Trophoblast cell (in vitro differentiated cells and primary cell): Measurements from ENCODE around the gene AGBL1.

Experiments
- DNase-seq, 2 donors: peaks; one replicate each; pipeline ENCODE4 v3.0.0-alpha.2; 2016
- H2AFZ ChIP-seq: 2 replicates; pipeline ENCODE4 v1.6.1; 2013; ENCODE audit warnings: low read length, moderate library complexity, mild to moderate bottlenecking; ENCODE audit not compliant: insufficient read depth, poor library complexity
- H2AK5ac ChIP-seq: 2 replicates; pipeline ENCODE4 v1.6.1; 2013; ENCODE audit warnings: mild to moderate bottlenecking, low read length
- H2BK120ac ChIP-seq: 2 replicates; pipeline ENCODE4 v1.6.1; 2013; ENCODE audit warnings: low read length, mild to moderate bottlenecking, moderate library complexity; ENCODE audit not compliant: insufficient read depth, poor library complexity
- H2BK12ac ChIP-seq: 2 replicates; pipeline ENCODE4 v1.6.1; 2013; ENCODE audit warnings: mild to moderate bottlenecking, low read length, moderate library complexity
- H2BK5ac ChIP-seq: 2 replicates; pipeline ENCODE4 v1.6.1; 2013; ENCODE audit warnings: low read length, low read depth, moderate library complexity, mild to moderate bottlenecking; ENCODE audit not compliant: poor library complexity
- H3K14ac ChIP-seq: 2 replicates; pipeline ENCODE4 v1.6.1; 2013; ENCODE audit warnings: mild to moderate bottlenecking, low read length
- H3K18ac ChIP-seq: 2 replicates; pipeline ENCODE4 v1.6.1; 2013; ENCODE audit warnings: mild to moderate bottlenecking, low read length
- H3K23ac ChIP-seq: 2 replicates; pipeline ENCODE4 v1.6.1; 2013; ENCODE audit warnings: low read length
- H3K27ac ChIP-seq: 2 replicates; pipeline ENCODE4 v1.5.1; 2013; ENCODE audit warnings: low read depth, mild to moderate bottlenecking, inconsistent platforms, low read length, moderate library complexity
- H3K27me3 ChIP-seq: 2 replicates; pipeline ENCODE4 v1.6.1; 2013; ENCODE audit warnings: inconsistent platforms, mild to moderate bottlenecking, low read length, moderate library complexity; ENCODE audit not compliant: insufficient read depth
- H3K36me3 ChIP-seq, 2 experiments: 1 replicate in 1 of 2; 2 replicates in 1 of 2; pipeline ENCODE4 v1.6.1; 2013; ENCODE audit warnings: low read length in 2 of 2, mild to moderate bottlenecking in 2 of 2, moderate library complexity in 1 of 2; ENCODE audit not compliant: insufficient read depth in 2 of 2, control insufficient read depth in 1 of 2
- H3K4ac ChIP-seq: 2 replicates; pipeline ENCODE4 v1.6.1; 2013; ENCODE audit warnings: low read depth, mild to moderate bottlenecking, low read length, moderate library complexity
- H3K4me1 ChIP-seq, 2 experiments: 1 replicate in 1 of 2; 2 replicates in 1 of 2; pipeline ENCODE4 v1.6.1; 2013; ENCODE audit warnings: low read length in 2 of 2, mild to moderate bottlenecking in 2 of 2, moderate library complexity in 1 of 2; ENCODE audit not compliant: insufficient read depth in 2 of 2, control insufficient read depth in 1 of 2
- H3K4me2 ChIP-seq: 2 replicates; pipeline ENCODE4 v1.6.1; 2013; ENCODE audit warnings: inconsistent platforms, mild to moderate bottlenecking, low read length, moderate library complexity
- H3K4me3 ChIP-seq: 2 replicates; pipeline ENCODE4 v1.5.1; 2013; ENCODE audit warnings: mild to moderate bottlenecking, low read depth, low read length, inconsistent platforms
- H3K79me1 ChIP-seq: one replicate; pipeline ENCODE4 v1.6.1; 2013; ENCODE audit warnings: low read length
- H3K79me2 ChIP-seq: 2 replicates; pipeline ENCODE4 v1.6.1; 2013; ENCODE audit warnings: low read length, mild to moderate bottlenecking; ENCODE audit not compliant: control insufficient read depth, insufficient read depth, poor library complexity
- H3K9ac ChIP-seq: 2 replicates; pipeline ENCODE4 v1.6.1; 2013; ENCODE audit warnings: mild to moderate bottlenecking, low read length
- H3K9me3 ChIP-seq: 2 replicates; pipeline ENCODE4 v1.6.1; 2013; ENCODE audit warnings: low read depth, mild to moderate bottlenecking, control low read depth, inconsistent platforms, low read length; ENCODE audit not compliant: insufficient read depth
- H4K12ac ChIP-seq: 2 replicates; pipeline ENCODE4 v1.6.1; 2013; ENCODE audit warnings: low read depth, mild to moderate bottlenecking, low read length, moderate library complexity
- H4K8ac ChIP-seq: 2 replicates; pipeline ENCODE4 v1.6.1; 2013; ENCODE audit warnings: low read depth, mild to moderate bottlenecking, low read length, moderate library complexity
- H4K91ac ChIP-seq: one replicate; pipeline ENCODE4 v1.6.1; 2013; ENCODE audit warnings: low read depth, mild to moderate bottlenecking, low read length, moderate library complexity
- WGBS: extraction: QIAGEN DNeasy Blood & Tissue Kit; methylation state at CpG from one replicate; pipeline ENCODE4 v1.1.7; 2013; ENCODE audit warnings: missing lambda C conversion rate; ENCODE audit not compliant: insufficient read length, insufficient coverage; ENCODE audit errors: extremely low coverage; 5-methylcytosine and 5-hydroxymethylcytosine counted together

The AGBL1 gene

DNA sequence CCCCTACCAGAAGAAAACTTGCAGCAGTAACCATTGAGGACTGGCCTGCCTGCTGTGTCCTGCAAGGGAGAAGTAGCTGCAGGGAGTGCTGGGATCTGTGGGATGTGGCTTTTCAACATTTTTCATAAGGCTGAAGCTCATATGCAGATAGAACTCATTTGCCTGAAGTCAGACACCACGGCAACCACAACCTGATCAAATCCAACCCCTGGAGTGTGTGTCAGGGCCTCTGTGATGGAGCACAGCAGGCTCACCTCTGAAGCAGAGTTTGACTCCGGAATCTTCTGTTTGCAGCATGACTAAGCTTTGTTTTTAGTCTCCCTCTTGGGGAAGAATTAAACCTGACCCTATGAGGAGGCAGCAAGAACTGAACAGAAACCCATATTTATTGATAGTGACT, 508.7 kb downstream of the AGBL1 start:
- Histone ChIP-seq H3K9ac (no peak overlapping the region), H4K91ac (no peak overlapping the region), H3K18ac (no peak overlapping the region), H2BK5ac (no peak overlapping the region), H3K4me2 (no peak overlapping the region), H3K79me1 (no peaks in the 10 kb centered on the region), H2AFZ (no peak overlapping the region), H3K27me3 (no peaks in the 10 kb centered on the region), H3K36me3 (no peaks in the 10 kb centered on the region), H3K14ac (no peak overlapping the region), H2BK12ac (no peak overlapping the region), H4K12ac (no peak overlapping the region), H3K79me2 (no peaks in the 10 kb centered on the region), H3K4me3 (no peak overlapping the region), H3K23ac (no peak overlapping the region), H3K4ac (no peak overlapping the region), H3K27ac (no peak overlapping the region), H3K9me3 (no peaks in the 10 kb centered on the region), H2AK5ac (no peak overlapping the region), H2BK120ac (no peak overlapping the region), H4K8ac (no peak overlapping the region), H3K4me1 (no peaks in the 10 kb centered on the region)
- DNase-seq = no peak
- no CpG with 5 or more reads among the region's 2 CpGs for WGBS

DNA sequence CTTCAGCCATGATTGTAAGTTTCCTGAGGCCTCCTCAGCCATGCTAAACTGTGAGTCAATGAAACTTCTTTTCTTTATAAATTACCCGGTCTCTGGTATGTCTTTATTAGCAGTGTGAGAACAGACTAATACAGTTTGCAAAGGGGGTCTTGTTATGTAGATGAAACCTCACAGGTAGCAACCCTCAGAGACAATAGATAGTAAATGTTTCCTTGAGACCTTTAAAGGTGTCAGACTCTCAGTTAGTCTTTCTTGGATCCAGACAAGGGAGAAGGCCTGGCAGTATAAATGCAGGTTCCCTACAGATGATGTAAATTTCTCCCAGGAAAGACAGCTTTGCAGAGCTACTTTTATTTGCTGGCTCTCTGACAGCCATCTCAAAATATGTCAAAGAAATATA, 510.8 kb downstream of the AGBL1 start:
- no CpG with 5 or more reads among the region's 1 CpG for WGBS
- no peaks in the 10 kb centered on the region for H3K4me1 ChIP-seq
- H3K79me2 ChIP-seq = no peaks in the 10 kb centered on the region
- H2AK5ac ChIP-seq = no peak overlapping the region
- H3K27ac ChIP-seq = no peak overlapping the region
- H4K12ac ChIP-seq = no peak overlapping the region
- H3K23ac ChIP-seq = no peak overlapping the region
- H3K14ac ChIP-seq = no peak overlapping the region
- no peaks in the 10 kb centered on the region for H3K27me3 ChIP-seq
- no peak overlapping the region for H3K18ac ChIP-seq
- no peak overlapping the region for H3K4me3 ChIP-seq
- no peak overlapping the region for H3K4me2 ChIP-seq
- H2BK5ac ChIP-seq = no peak overlapping the region
- H4K91ac ChIP-seq = no peak overlapping the region
- H3K79me1 ChIP-seq = no peaks in the 10 kb centered on the region
- H3K36me3 ChIP-seq = no peaks in the 10 kb centered on the region
- no peak for DNase-seq
- H3K9ac ChIP-seq = no peak overlapping the region
- H3K4ac ChIP-seq = no peak overlapping the region
- no peak overlapping the region for H2BK120ac ChIP-seq
- no peak overlapping the region for H2AFZ ChIP-seq
- no peaks in the 10 kb centered on the region for H3K9me3 ChIP-seq
- no peak overlapping the region for H2BK12ac ChIP-seq
- no peak overlapping the region for H4K8ac ChIP-seq

DNA sequence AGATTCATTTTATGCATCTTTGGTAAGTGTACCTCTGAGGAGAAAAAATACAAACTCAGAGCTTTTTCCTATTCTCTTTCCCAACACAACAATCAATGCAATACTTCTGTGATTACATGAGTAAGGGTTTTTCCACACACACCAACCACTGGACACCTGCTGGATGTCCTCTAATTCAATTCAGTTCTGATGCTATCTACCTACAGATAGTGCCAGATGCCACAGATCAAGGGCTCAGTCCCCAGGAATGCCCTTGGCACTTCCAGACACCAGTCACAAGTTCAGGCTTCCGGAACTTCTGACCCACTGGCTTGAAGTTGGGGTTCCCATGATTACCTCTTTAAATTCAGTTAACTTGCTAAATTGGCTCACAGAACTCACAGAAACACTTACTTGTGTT, 511.5 kb downstream of the AGBL1 start:
- Histone ChIP-seq H2AFZ (no peak overlapping the region), H3K36me3 (no peaks in the 10 kb centered on the region), H3K27me3 (no peaks in the 10 kb centered on the region), H3K9me3 (no peaks in the 10 kb centered on the region), H3K23ac (no peak overlapping the region), H4K91ac (no peak overlapping the region), H3K4ac (no peak overlapping the region), H3K4me3 (no peak overlapping the region), H2BK5ac (no peak overlapping the region), H3K79me2 (no peaks in the 10 kb centered on the region), H3K4me1 (no peaks in the 10 kb centered on the region), H2AK5ac (no peak overlapping the region), H3K14ac (no peak overlapping the region), H3K9ac (no peak overlapping the region), H3K79me1 (no peaks in the 10 kb centered on the region), H4K8ac (no peak overlapping the region), H2BK120ac (no peak overlapping the region), H3K18ac (no peak overlapping the region), H2BK12ac (no peak overlapping the region), H4K12ac (no peak overlapping the region), H3K27ac (no peak overlapping the region), H3K4me2 (no peak overlapping the region)
- WGBS = no CpG with 5 or more reads among the region's 1 CpG
- DNase-seq = no peak

DNA sequence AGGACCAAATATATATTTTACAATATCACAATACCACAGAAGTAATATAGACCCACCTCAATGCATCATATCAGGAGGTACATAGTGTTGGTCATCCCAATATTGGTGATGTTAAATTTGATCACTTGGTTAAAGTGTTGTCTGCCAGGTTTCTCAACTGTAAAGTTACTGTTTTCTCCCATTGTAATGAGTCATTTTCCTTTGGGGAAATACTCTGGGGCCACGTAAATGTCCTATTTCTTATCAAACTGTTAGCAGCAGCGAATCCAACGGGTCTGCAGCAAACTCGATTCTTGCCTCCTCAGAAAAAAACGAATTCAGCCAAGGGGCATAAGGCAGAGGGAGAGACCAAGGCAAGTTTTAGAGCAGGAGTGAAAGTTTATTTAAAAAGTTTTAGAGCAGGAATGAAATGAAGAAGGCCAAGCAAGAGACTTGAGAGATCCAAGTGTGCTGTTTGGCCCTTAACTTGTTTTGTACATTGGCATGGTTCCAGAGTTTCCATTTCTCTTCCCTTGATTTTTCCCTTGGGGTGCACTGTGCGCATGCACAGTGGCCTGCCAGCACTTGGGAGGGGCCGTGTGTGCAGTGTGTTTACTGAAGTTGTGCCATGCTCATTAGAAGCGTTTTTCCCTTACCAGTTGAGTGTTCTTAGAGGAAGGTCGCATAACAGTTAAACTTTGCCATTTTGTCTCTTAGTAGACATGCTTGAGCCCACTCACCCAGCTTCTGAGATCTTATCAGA, 512.5 kb downstream of the AGBL1 start:
- H2AK5ac ChIP-seq = no peak overlapping the region
- H3K9ac ChIP-seq = no peak overlapping the region
- H2BK12ac ChIP-seq = no peak overlapping the region
- H3K79me1 ChIP-seq = no peaks in the 10 kb centered on the region
- H4K12ac ChIP-seq = no peak overlapping the region
- H3K36me3 ChIP-seq = no peaks in the 10 kb centered on the region
- H2AFZ ChIP-seq = no peak overlapping the region
- H2BK120ac ChIP-seq = no peak overlapping the region
- H4K8ac ChIP-seq = no peak overlapping the region
- no peaks in the 10 kb centered on the region for H3K27me3 ChIP-seq
- no peaks in the 10 kb centered on the region for H3K79me2 ChIP-seq
- H3K9me3 ChIP-seq = no peaks in the 10 kb centered on the region
- no peak for DNase-seq
- no peak overlapping the region for H3K4me2 ChIP-seq
- no peaks in the 10 kb centered on the region for H3K4me1 ChIP-seq
- H3K23ac ChIP-seq = no peak overlapping the region
- H4K91ac ChIP-seq = no peak overlapping the region
- no CpG with 5 or more reads among the region's 9 CpGs for WGBS
- H3K27ac ChIP-seq = no peak overlapping the region
- no peak overlapping the region for H3K4me3 ChIP-seq
- H2BK5ac ChIP-seq = no peak overlapping the region
- H3K14ac ChIP-seq = no peak overlapping the region
- no peak overlapping the region for H3K4ac ChIP-seq
- no peak overlapping the region for H3K18ac ChIP-seq
